HG03354 (cell line): ENCODE results near the gene KCNG4.
A peak's percentile ranks its signal among the peaks of the same experiment; 100 is the strongest.

Source experiments
- ATAC-seq: cut with Tn5 transposase; IDR thresholded peaks from one replicate; pipeline ENCODE4 v1.9.1; 2021; ENCODE audit warnings: mild to moderate bottlenecking; ENCODE audit not compliant: unreplicated experiment, poor library complexity, severe bottlenecking

The KCNG4 gene

GRCh38 chr16:84193480-84193879 lies 46.3 kb downstream of the KCNG4 start:
- ATAC-seq: no peak

DNA sequence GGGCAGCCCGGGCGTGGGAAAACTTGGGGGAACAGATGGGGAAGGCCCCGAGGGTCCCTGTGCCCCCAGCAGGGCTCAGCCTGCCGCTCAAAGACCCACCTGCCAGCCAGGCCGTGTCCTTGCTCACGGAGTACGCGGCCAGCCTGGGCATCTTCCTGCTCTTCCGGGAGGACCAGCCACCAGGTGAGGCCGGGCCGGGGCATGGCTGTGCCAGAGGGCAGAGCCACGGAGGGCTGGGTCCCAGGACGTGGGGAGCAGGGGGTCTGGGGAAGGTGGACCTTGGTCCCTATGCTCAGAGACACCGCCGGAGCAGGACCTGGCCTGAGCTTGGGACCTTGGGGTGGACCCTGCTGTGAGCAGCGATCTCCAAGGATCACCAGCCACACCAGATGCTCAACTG lies 48.3 kb downstream of the KCNG4 start:
- no peak for ATAC-seq

DNA sequence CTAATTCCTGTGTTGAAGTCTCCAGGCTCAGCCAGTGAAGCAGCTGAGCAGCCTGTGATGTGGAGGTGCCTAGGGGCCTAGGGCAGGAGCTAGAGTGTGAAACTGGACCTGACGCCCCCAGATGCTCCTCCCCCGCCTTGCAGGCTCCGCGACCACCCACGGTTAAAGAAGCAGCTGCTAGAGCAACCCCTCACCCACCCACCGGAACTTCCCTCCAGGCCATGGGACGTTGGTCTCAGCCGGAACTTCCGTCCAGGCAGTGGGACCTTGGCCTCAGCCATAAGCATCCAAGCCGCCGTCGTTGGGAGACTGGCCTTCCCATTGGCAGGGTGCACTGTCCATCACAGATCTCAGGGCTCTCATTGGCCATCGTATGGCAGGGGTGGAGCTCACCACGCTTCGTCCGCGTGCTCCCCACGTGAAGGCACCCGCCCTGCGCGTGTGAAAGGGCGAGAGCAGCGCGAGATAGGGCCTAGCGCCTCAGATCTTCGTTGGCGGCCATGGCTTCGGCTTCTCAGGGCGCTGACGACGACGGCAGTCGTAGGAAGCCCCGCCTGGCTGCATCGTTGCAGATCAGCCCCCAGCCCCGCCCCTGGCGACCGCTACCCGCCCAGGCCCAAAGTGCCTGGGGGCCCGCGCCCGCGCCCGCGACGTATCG lies 49.0 kb downstream of the KCNG4 start, which contains the start of gene ADAD2:
ADAD2 (plus strand) TSS at position 427 of the 658 bp plus-strand sequence; CDS start at position 501, 74 bp downstream.
- ATAC-seq: no peak

DNA sequence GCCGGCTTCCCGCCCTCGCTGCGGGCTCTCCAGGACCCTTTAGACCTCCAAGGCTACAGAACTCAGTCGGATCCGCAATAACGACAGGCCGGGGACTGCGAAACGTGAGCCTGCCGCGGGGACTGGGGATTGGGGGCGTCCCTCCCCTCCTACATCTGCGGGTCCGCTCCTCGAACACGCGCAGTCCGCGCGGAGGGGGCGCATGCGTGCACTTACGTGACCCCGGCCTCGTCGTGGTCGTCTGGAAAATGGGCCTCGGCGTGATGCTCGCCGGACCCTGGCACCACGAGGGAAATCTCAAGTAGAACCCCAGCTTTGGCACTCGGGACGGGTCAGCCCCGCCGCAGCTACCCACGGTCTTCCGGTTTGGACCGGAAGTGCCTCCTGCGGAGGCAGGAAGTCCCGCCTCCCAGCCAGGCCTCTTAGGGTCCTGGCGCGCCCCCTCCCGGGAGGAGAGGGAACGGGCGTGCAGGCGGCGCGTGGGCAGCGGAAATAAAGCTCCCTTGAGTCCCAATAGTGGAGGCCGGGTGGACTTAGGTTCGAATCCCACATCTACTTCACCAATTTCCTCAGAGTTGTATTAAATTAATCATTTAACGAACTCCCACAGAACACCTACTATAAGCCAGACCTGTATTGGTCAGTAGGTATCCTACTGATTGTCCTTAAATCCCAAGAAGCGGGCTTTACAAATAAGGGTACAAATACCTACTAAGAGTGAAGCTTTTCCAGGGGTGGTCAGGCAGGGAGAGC lies 53.0 kb downstream of the KCNG4 start, which contains the start of gene TAF1C:
TAF1C (minus strand) TSS at position 373 of the 753 bp plus-strand sequence. CDS start 2,069 bp downstream, outside the sequence.
- peak; percentile 96 for ATAC-seq

DNA sequence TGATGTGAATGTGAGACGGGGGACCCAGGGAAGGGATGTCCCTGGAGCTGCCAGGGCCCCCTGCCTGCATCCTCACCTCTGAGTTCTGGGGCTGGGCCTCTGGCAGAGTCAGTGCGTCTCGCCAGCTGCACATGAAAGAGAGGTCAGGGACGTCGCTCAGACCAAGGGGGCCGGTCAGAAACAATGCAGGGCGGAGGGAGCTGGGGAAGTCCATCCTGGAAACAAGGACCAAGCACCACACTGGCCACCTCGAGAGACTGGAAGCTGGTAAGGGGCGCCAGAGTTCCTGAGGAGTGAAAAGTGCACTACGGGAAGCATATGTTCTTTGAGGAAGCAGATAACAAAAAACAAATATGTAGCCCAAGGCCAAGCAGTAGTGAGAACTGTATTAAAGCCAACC lies 55.0 kb downstream of the KCNG4 start:
- no peak for ATAC-seq

GRCh38 chr16:84183911-84184591 lies 55.8 kb downstream of the KCNG4 start:
- ATAC-seq: no peak

GRCh38 chr16:84183572-84183875 lies 56.3 kb downstream of the KCNG4 start:
- ATAC-seq: no peak

- ATAC-seq: no peak
These were observed 56.9 kb downstream of the KCNG4 start for GRCh38 chr16:84182680-84183571.

DNA sequence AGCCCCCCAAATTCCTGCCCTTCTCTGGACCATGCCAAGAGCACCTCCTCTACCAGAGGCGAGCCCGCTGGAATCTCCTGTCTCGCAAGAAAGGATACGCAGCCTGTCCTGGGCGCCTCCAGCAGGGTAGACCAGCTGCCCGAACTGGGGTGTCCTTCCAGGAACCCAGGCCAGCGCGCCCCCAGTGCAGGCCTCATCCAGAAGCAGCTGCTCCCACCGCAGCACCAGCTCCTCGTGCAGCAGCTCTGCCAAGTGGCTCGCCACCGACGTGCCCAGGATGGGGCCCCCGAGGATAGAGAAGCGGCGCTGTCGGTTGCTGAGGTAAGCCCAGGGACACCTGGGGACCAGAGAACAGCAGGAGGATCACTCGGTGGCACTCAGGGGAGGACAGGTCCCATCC lies 57.7 kb downstream of the KCNG4 start:
- no peak for ATAC-seq

- ATAC-seq: no peak
These were observed 58.5 kb downstream of the KCNG4 start for GRCh38 chr16:84181144-84181915.

DNA sequence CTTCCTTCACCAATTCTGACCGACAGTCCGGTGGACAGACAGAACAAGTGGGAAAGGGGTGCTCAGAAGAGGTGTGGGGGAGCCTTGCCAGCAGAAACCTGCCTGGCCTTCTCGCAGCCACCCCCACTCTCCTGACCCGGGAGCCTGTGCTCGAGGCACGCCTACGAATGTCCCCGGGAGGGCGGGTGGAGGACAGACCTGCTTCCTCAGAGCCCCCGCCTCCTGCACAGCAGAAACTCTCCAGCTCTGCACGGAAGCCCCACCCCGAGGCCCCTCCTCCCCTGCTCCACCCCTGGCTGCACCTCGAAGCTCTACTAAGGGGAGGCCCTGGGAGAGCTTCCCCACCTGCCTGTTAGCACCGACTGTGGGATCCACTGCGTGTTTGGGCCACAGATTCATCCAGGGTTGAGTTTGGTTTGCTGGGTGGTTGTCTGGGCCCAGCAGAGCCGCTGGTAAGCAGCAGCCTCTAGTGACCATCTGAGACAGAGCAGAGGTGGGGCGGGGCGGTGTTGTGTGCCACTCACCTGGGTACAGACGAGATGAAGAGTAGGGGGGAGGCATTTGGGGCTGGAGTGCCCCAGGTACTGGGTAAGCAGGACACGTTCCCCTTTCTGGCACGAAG lies 59.2 kb downstream of the KCNG4 start:
- no peak for ATAC-seq

DNA sequence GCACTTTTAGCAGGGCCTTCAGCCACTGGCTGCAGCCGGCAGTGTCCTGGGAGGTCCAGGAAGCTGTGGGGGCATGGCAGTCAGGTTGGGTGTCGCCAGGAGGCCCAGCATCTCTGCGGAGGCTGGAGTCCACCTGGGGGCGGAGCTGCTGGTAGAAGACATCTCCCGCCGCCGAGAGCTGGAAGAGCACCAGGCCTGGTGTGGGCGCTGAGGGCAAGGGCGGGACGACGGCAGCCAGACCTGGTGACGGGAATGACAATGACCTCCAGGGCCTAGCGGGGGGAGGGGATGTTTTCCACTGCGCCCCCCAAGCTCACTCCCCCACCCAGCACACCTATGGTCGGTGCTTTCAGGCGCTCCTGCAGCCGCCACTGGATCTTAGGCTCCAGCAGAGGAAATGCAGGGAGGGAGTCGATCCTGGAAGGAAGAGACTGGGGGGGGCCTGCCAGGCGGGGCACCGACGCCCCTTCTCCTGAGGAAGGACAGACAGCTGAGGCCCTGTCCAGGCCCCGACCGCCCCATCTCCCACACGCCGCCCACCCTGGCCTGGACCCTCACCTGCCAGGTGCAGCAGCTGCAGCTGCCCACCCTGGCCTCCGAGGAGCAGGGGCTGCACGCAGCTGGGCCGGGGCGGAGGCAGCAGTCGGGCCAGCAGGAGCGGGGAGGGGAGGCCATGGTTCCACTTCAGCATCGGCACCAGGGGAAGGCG lies 60.0 kb downstream of the KCNG4 start:
- ATAC-seq: no peak

DNA sequence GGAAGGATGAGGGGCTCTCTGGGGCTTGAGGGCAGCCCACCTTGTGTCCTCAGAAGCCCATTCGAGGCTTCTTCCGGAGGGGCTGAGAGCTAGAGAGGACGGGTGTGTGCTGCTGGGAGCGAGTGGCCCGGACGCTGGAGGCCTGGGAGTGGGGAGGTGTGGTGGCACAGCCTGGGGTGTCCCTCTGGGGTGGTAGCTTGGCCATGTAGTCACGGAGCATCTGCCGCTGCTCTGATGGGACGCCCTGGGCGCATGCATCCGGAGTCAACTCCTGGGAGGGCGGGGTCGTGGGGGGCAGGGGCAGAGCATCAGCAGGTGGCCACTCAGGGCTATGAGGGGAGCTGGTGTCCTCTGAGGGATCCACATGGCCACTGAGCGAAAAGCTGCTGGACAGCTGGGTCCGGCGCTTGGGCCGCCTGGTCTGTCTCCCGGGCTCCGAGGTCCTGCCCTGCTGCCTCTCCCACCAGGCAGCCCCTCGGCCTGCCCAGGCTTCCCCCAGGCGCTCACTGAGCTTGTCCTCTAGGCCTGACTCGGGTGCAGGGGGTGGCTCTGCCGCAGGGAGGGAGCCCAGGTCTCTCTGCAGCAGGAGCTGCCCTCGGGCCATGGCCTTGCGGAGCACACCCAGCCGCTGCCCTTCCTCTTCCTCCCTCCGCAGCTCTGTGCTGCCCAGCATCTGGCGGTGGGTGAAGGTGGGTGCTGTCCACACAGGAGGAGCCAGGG lies 60.8 kb downstream of the KCNG4 start:
- ATAC-seq: no peak

- ATAC-seq: no peak
These were observed 61.6 kb downstream of the KCNG4 start for GRCh38 chr16:84178146-84178765.

GRCh38 chr16:84177741-84178073 lies 62.1 kb downstream of the KCNG4 start:
- ATAC-seq: no peak

- no peak for ATAC-seq
These were observed 63.4 kb downstream of the KCNG4 start for GRCh38 chr16:84176192-84177053.
